Tibial nerve (tissue), 4 donors: Measurements from ENCODE around the gene DNAJB9. TPM values are rescaled to one million over a fixed set of nuclear protein-coding genes. Genes with fewer than 3 reads are reported as not detected.

Experiments
- DNase-seq, 2 donors: peaks; one replicate each; pipeline ENCODE4 v3.0.0-alpha.2; 2019; ENCODE audit warnings: low spot score in 2 of 2
- H3K27ac ChIP-seq, 4 donors: fragments of 200-600 bp; sonication (generic) in 3 of 4; one replicate each; pipeline ENCODE4 v1.5.1; 2017 to 2019; ENCODE audit warnings: mild to moderate bottlenecking in 1 of 4
- H3K27me3 ChIP-seq, 2 donors: fragments of 200-600 bp; sonication (generic) in 1 of 2; one replicate each; pipeline versions ENCODE4 v1.5.1 to v1.6.0; 2017 to 2019
- H3K36me3 ChIP-seq, 3 donors: fragments of 200-600 bp; sonication (generic); one replicate each; pipeline ENCODE4 v1.5.1; 2018 to 2019
- H3K4me1 ChIP-seq, 4 donors: fragments of 200-600 bp; sonication (generic) in 3 of 4; one replicate each; pipeline ENCODE4 v1.5.1; 2017 to 2019
- H3K4me3 ChIP-seq, 4 donors: fragments of 200-600 bp; sonication (generic) in 3 of 4; one replicate each; pipeline ENCODE4 v1.5.1; 2017 to 2019; ENCODE audit warnings: mild to moderate bottlenecking in 1 of 4, moderate library complexity in 1 of 4
- H3K9me3 ChIP-seq, 4 donors: fragments of 200-600 bp; sonication (generic) in 3 of 4; one replicate each; pipeline ENCODE4 v1.5.1; 2017 to 2019
- EP300 ChIP-seq, 2 donors: sonication (generic); formaldehyde crosslinking; IDR thresholded peaks; one replicate each; pipeline ENCODE4 v1.6.1; 2017; ENCODE audit warnings: antibody characterized with exemption in 2 of 2, mild to moderate bottlenecking in 1 of 2
- POLR2A ChIP-seq, 2 donors: fragments of 450-650 bp; IDR thresholded peaks; one replicate each; pipeline ENCODE4 v1.6.1; 2017; ENCODE audit warnings: antibody characterized with exemption in 2 of 2, mild to moderate bottlenecking in 2 of 2, moderate library complexity in 2 of 2
- WGBS, 2 donors: methylation state at CpG; one replicate each; pipeline ENCODE4 v1.1.5; 2018; 5-methylcytosine and 5-hydroxymethylcytosine counted together
- total RNA-seq, 4 donors: library from RNA; depleted of rRNA; stranded (reverse); fragments of >200 nt; gene quantifications; one replicate each; pipeline ENCODE4 v1.1.0, GENCODE V29; 2016
- TF ChIP-seq, protein P1 (sequence below), 5 experiments: fragments of 200-600 bp in 3 of 5; fragments of 450-650 bp in 2 of 5; sonication (generic) in 3 of 5; IDR thresholded peaks; one replicate each; pipeline ENCODE4 v1.5.1; 2016 to 2019; ENCODE audit warnings: antibody characterized with exemption in 5 of 5, mild to moderate bottlenecking in 3 of 5, moderate library complexity in 2 of 5

DNAJB9 gene
- total RNA-seq, 4 donors from 2014 or later = 14.7 to 20.4 (median 16.9) TPM

DNA sequence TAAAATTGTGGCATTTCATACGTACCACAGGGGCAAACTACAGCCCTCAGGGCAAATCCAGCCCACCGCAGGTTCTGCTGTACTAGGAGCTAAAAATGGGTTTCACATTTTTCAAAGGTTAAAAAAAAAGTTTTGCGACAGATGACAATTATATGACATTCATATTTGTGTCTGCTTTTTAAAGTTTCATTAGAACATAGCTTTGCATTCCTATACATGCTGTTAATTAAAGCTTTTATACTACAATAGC, 43.0 kb upstream of the DNAJB9 start:
- DNase-seq = no peak
- Histone ChIP-seq H3K9me3 (no peaks in the 10 kb centered on the region), H3K4me1 (peaks cover 0 to 40% (median 21%) of the 10 kb centered on the region in 4 donors), H3K36me3 (peaks cover 0 to 2% (median 0%) of the 10 kb centered on the region in 3 donors), H3K27ac (peak overlapping the region; percentile 83 to 100 (median 98)), H3K4me3 (peak overlapping the region; percentile 51 to 85 (median 67)), H3K27me3 (no peaks in the 10 kb centered on the region)
- no peak for TF ChIP-seq POLR2A (IDR thresholded peaks at IDR 0.05)
- TF ChIP-seq, protein P1, sequence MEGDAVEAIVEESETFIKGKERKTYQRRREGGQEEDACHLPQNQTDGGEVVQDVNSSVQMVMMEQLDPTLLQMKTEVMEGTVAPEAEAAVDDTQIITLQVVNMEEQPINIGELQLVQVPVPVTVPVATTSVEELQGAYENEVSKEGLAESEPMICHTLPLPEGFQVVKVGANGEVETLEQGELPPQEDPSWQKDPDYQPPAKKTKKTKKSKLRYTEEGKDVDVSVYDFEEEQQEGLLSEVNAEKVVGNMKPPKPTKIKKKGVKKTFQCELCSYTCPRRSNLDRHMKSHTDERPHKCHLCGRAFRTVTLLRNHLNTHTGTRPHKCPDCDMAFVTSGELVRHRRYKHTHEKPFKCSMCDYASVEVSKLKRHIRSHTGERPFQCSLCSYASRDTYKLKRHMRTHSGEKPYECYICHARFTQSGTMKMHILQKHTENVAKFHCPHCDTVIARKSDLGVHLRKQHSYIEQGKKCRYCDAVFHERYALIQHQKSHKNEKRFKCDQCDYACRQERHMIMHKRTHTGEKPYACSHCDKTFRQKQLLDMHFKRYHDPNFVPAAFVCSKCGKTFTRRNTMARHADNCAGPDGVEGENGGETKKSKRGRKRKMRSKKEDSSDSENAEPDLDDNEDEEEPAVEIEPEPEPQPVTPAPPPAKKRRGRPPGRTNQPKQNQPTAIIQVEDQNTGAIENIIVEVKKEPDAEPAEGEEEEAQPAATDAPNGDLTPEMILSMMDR (IDR thresholded peaks at IDR 0.05) = no peak
- WGBS, 2 donors = 6% methylated on average over 3 of the region's 3 CpGs

DNA sequence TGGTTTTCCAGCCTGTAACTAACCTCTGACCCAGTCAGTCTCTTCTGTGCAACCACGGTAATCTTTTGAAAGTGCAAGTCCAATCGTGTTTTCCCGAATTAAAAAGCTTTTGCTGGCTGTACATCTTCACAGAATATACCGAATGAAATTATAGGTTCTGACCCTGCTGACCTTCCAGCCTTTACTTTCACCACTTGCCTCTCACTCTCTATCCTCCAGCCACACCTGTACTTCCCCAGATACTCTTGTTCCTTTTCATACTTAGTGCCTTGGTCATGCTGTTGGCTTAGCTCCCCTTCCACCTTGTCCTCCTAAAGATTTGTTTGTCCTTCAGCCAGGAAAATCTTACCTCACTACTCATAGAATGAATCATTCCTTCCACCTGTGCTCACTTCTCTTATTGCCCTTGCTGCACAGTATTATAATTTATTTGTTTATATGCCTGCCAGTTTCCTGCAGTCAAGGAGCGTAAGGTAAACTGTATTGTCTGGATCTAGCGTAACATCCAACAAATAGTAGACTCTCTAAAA, 41.4 kb upstream of the DNAJB9 start:
- H3K9me3 ChIP-seq = no peaks in the 10 kb centered on the region
- H3K27ac ChIP-seq = no peak overlapping the region
- 96 to 98% methylated on average over 6 of the region's 6 CpGs for WGBS, 2 donors
- TF ChIP-seq, protein P1 (IDR thresholded peaks at IDR 0.05) = no peak
- no peak for TF ChIP-seq POLR2A (IDR thresholded peaks at IDR 0.05)
- TF ChIP-seq EP300 (IDR thresholded peaks at IDR 0.05) = no peak
- H3K4me1 ChIP-seq = peaks cover 0 to 24% (median 19%) of the 10 kb centered on the region in 4 donors
- no peak overlapping the region for H3K4me3 ChIP-seq
- no peaks in the 10 kb centered on the region for H3K36me3 ChIP-seq
- no peaks in the 10 kb centered on the region for H3K27me3 ChIP-seq
- DNase-seq = no peak

DNA sequence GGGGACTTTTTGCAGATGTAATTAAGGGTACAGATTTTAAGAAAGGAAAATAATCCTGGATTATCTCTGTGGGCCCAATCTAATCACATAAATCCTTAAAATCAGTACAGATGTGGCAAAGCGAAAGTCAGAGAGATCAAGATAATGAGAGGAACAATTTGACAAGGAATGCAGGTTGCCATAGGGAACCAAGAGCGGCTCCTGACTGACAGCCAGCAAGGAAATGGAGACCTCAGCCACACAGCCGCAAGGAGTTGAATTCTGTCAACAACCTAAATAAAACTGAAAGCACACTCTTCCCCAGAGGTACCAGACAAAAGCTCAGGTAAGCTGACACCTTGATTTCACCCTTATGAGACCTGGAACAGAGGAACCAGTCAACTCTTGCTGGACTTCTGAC, 40.3 kb upstream of the DNAJB9 start:
- Histone ChIP-seq H3K27me3 (no peaks in the 10 kb centered on the region), H3K4me1 (peaks cover 0 to 14% (median 11%) of the 10 kb centered on the region in 4 donors), H3K27ac (no peak overlapping the region), H3K36me3 (no peaks in the 10 kb centered on the region), H3K9me3 (no peaks in the 10 kb centered on the region), H3K4me3 (no peak overlapping the region)
- no peak for DNase-seq
- WGBS, 2 donors = 88 to 90% methylated on average over 3 of the region's 3 CpGs
- TF ChIP-seq, protein P1 (IDR thresholded peaks at IDR 0.05) = no peak
- TF ChIP-seq EP300 (IDR thresholded peaks at IDR 0.05) (no peak), POLR2A (IDR thresholded peaks at IDR 0.05) (no peak)

DNA sequence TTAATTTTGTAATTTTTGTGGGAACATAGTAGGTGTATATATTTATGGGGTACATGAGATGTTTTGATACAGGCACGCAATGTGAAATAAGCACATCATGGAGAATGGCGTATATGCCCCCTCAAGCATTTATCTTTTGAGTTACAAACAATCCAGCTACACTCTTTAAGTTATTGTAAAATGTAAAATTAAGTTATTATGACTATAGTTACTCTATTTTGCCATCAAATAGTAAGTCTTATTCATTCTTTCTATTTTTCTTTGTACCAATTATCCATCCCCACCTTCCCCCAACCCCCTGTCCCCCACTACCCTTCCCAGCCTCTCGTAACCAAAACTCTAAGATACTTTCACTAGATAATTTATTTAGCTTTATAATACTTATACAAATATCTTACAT, 36.0 kb upstream of the DNAJB9 start:
- Histone ChIP-seq H3K36me3 (no peaks in the 10 kb centered on the region), H3K4me1 (no peaks in the 10 kb centered on the region), H3K27me3 (no peaks in the 10 kb centered on the region), H3K9me3 (no peaks in the 10 kb centered on the region), H3K4me3 (no peak overlapping the region), H3K27ac (no peak overlapping the region)
- TF ChIP-seq POLR2A (IDR thresholded peaks at IDR 0.05) (no peak), EP300 (IDR thresholded peaks at IDR 0.05) (no peak)
- TF ChIP-seq, protein P1 (IDR thresholded peaks at IDR 0.05) = no peak
- no peak for DNase-seq
- 98 to 99% methylated on average over 3 of the region's 3 CpGs for WGBS, 2 donors

DNA sequence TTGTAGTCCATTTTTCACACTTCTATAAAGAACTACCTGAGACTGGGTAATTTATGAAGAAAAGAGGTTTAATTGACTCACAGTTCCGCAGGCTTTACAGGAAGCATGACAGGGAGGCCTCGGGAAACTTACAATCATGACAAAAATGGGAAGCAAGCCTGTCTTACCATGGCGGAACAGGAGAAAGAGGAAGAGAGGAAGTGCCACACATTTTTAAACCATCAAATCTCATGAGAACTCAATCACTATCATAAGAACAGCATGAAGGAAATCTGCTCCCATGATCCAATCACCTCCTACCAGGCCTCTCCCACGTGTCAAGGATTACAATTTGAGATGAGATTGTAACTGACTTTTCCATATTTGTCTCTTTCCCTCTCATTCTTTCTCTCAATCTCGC, 34.4 kb upstream of the DNAJB9 start:
- no peaks in the 10 kb centered on the region for H3K27me3 ChIP-seq
- H3K9me3 ChIP-seq = no peaks in the 10 kb centered on the region
- H3K36me3 ChIP-seq = no peaks in the 10 kb centered on the region
- no peak overlapping the region for H3K27ac ChIP-seq
- no peak overlapping the region for H3K4me3 ChIP-seq
- TF ChIP-seq POLR2A (IDR thresholded peaks at IDR 0.05) (no peak), EP300 (IDR thresholded peaks at IDR 0.05) (no peak)
- TF ChIP-seq, protein P1 (IDR thresholded peaks at IDR 0.05) = no peak
- no peaks in the 10 kb centered on the region for H3K4me1 ChIP-seq
- WGBS, 2 donors = 73 to 84% methylated on average over 5 of the region's 5 CpGs
- DNase-seq = no peak
